ENCODE measurements around the gene PITPNC1. TPM values are rescaled to one million over a fixed set of nuclear protein-coding genes. Genes with fewer than 3 reads are reported as not detected.
"Not testable (repeated sequence)": the region's sequence is repeated elsewhere in the genome, so short reads cannot be mapped to it uniquely, and the experiment has no call there.

Gene PITPNC1
- total RNA-seq, 2 donors from 2014 or later = 73.9 to 81.9 TPM

- Mint-ChIP-seq H3K27me3 (no peaks in the 10 kb centered on the region), H3K27ac (peak overlapping the region; percentile 77 to 85), H3K9me3 (no peaks in the 10 kb centered on the region), H3K36me3 (peaks cover 7% of the 10 kb centered on the region), H3K4me3 (peak overlapping the region; percentile 92), H3K4me1 (ENCODE audit: low read depth in 2 of 2) (peaks cover 32 to 38% of the 10 kb centered on the region in 2 donors)
- ATAC-seq (peak; percentile 16 to 37), DNase-seq (ENCODE audit: low spot score) (peak; percentile 69)
Observed at GRCh38 chr17:67377488-67378453, 690 bp downstream of the PITPNC1 start.

DNA sequence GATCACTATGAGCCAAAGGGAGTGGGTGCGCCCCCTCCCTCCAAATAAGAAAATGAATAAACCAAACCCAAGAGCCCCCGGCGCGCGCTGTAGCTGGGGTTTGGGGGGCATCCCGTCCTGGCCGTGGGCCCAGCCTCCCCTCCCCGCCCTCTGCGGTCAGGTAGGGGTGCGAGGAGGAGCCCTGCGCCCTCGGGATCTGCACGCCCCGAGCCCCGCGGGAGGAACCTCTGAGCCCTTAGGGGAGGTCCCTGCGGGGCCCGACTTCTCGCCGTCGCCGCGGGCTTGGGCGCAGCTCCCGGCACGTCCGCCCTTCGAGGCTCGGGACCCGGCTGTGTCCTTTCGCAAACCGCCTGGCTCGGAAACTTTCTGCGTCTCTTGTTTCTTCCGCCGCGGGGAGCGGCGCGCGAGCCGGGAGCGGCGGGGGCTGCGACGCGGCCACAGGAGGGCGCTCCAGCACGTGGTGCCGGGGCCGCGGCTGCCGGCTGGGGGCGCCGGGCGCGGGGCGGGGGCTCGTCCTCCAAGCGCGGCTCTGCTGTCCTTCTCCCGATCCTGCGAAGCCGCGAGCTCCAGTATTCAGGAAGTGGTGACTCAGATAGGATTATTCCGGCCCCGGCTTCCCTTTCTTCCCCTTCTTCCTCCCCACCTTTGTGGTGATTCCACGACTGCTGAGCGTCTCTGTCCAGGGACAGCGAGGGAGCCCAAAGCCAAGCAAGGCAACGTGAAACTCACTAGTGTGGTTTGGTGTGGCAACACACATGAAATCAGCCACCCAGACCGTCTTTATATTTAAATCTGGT, 1.6 kb downstream of the PITPNC1 start:
- DNase-seq (ENCODE audit: low spot score) = peak; percentile 85
- Mint-ChIP-seq H3K4me1 (ENCODE audit: low read depth in 2 of 2) (peaks cover 36 to 38% of the 10 kb centered on the region in 2 donors), H3K27ac (peak overlapping the region; percentile 77 to 81), H3K27me3 (no peaks in the 10 kb centered on the region), H3K36me3 (peaks cover 7% of the 10 kb centered on the region), H3K9me3 (no peaks in the 10 kb centered on the region), H3K4me3 (peak overlapping the region; percentile 92)
- peak; percentile 56 to 71 for ATAC-seq

DNA sequence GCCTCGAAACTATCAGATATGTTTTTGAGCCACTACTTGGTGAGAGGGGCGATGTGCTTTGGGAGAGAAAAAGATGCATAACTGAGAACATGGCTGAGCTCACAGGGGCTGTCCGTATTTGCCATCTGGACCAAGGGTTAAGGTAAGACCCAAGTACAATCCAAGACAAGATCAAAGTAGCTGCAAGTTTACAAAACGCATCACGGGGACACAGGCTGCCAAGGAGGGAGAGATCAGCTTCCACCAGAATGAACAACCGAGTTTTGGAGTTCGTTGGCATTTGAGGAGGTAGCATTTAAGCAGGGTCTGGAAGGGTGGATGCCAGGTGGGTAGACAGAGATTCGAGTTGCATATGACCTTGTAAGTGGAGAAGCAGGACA, 2.2 kb downstream of the PITPNC1 start:
- H3K4me3 Mint-ChIP-seq = peak overlapping the region; percentile 92
- H3K9me3 Mint-ChIP-seq = no peaks in the 10 kb centered on the region
- DNase-seq (ENCODE audit: low spot score) = no peak
- H3K36me3 Mint-ChIP-seq = peaks cover 7% of the 10 kb centered on the region
- H3K27ac Mint-ChIP-seq = peak overlapping the region; percentile 77 to 81
- no peaks in the 10 kb centered on the region for H3K27me3 Mint-ChIP-seq
- peaks cover 36 to 37% of the 10 kb centered on the region in 2 donors for H3K4me1 Mint-ChIP-seq (ENCODE audit: low read depth in 2 of 2)
- ATAC-seq = no peak

- H3K36me3 Mint-ChIP-seq = peaks cover 7% of the 10 kb centered on the region
- H3K4me1 Mint-ChIP-seq (ENCODE audit: low read depth in 2 of 2) = peaks cover 29 to 36% of the 10 kb centered on the region in 2 donors
- peak overlapping the region; percentile 77 to 88 for H3K27ac Mint-ChIP-seq
- no peak for DNase-seq (ENCODE audit: low spot score)
- peak overlapping the region; percentile 63 for H3K4me3 Mint-ChIP-seq
- no peaks in the 10 kb centered on the region for H3K27me3 Mint-ChIP-seq
- H3K9me3 Mint-ChIP-seq = no peaks in the 10 kb centered on the region
- ATAC-seq = no peak
Observed at GRCh38 chr17:67381929-67382257, 4.8 kb downstream of the PITPNC1 start.

GRCh38 chr17:67385122-67385988, 8.3 kb downstream of the PITPNC1 start:
- Mint-ChIP-seq H3K9me3 (no peaks in the 10 kb centered on the region), H3K36me3 (no peaks in the 10 kb centered on the region), H3K4me3 (no peak overlapping the region), H3K27me3 (no peaks in the 10 kb centered on the region), H3K27ac (peak overlapping the region in 1 of 2 donors; percentile 98), H3K4me1 (ENCODE audit: low read depth in 2 of 2) (peaks cover 41 to 49% of the 10 kb centered on the region in 2 donors)
- ATAC-seq (no peak), DNase-seq (ENCODE audit: low spot score) (no peak)

DNA sequence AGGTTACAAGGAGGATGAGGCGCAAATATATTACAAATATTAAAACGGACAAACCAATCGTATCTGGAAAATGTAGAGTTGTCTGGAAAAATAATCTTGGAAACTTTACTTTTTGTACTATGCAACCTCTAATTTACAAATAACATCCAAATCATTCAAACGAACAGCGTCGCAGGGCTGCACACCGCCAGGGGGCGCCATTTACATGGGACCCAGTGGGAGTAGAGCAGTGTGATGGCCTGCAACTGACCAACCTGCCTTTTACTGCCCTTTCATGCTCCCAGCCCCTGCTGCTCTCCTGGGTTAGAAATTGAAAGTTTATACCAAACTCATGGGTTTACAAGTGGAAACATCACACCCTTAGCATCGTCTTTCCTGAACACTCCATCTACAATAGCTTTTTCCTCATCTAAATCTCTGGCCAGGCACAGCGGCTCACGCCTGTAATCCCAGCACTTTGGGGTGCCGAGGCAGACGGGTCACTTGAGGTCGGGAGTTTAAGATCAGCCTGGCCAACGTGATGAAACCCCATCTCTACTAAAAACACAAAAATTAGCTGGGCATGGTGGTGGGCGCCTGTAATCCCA, 10.0 kb downstream of the PITPNC1 start:
- H3K4me1 Mint-ChIP-seq (ENCODE audit: low read depth in 2 of 2) = peaks cover 51 to 57% of the 10 kb centered on the region in 2 donors
- H3K9me3 Mint-ChIP-seq = no peaks in the 10 kb centered on the region
- ATAC-seq (no peak), DNase-seq (ENCODE audit: low spot score) (peak; percentile 85)
- H3K27me3 Mint-ChIP-seq = no peaks in the 10 kb centered on the region
- H3K36me3 Mint-ChIP-seq = no peaks in the 10 kb centered on the region
- H3K27ac Mint-ChIP-seq = peak overlapping the region; percentile 95 to 98
- peak overlapping the region; percentile 65 for H3K4me3 Mint-ChIP-seq

DNA sequence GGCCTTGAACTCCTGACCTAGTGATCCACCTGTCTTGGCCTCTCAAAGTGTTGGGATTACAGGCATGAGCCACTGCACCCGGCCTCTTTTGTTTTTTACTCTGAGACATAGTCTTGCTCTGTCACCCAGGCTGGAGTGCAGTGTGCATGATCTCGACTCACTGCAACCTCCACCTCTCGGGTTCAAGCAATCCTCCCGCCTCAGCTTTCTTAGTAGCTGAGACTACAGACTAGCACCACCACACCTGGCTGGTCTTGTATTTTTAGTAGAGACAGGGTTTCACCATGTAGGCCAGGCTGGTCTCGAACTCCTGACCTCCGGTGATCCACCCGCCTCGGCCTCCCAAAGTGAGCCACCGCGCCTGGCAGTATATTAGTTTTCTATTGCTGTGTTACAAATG, 11.5 kb downstream of the PITPNC1 start:
- not testable (repeated sequence) for H3K27me3 Mint-ChIP-seq; DNase-seq (ENCODE audit: low spot score); ATAC-seq; H3K36me3 Mint-ChIP-seq; H3K9me3 Mint-ChIP-seq; H3K4me3 Mint-ChIP-seq
- peak overlapping the region; percentile 95 to 98 for H3K27ac Mint-ChIP-seq
- H3K4me1 Mint-ChIP-seq (ENCODE audit: low read depth in 2 of 2) = peaks cover 56 to 57% of the 10 kb centered on the region in 2 donors

DNA sequence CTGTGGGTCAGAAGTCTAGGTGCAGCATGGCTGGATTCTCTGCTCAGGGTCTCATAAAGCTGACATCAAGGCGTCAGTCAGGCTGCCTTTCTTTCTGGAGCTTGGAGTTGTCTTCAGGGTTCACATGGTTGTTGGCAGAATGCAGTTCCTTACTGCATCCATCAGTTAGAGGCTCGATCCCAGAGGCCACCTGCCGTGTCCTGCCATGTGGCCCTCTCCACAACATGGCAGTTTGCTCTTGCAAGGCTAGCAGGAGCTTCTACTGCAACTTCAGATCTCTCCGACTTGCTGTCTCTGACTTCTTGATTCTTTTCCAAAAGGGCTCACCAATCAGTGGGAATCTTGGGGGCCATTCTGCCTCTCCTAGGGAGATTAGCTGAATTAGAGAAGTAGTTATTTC, 11.9 kb downstream of the PITPNC1 start:
- Mint-ChIP-seq H3K4me3 (peak overlapping the region; percentile 83), H3K9me3 (no peaks in the 10 kb centered on the region), H3K27me3 (no peaks in the 10 kb centered on the region), H3K4me1 (ENCODE audit: low read depth in 2 of 2) (peaks cover 55 to 62% of the 10 kb centered on the region in 2 donors), H3K27ac (peak overlapping the region; percentile 95 to 98), H3K36me3 (no peaks in the 10 kb centered on the region)
- no peak for DNase-seq (ENCODE audit: low spot score)
- no peak for ATAC-seq

GRCh38 chr17:67390006-67390645, 13.0 kb downstream of the PITPNC1 start:
- Mint-ChIP-seq H3K4me3 (peak overlapping the region; percentile 83), H3K4me1 (ENCODE audit: low read depth in 2 of 2) (peaks cover 61 to 73% of the 10 kb centered on the region in 2 donors), H3K27me3 (no peaks in the 10 kb centered on the region), H3K9me3 (no peaks in the 10 kb centered on the region), H3K27ac (peak overlapping the region; percentile 95 to 98), H3K36me3 (no peaks in the 10 kb centered on the region)
- DNase-seq (ENCODE audit: low spot score) = no peak
- ATAC-seq = no peak

GRCh38 chr17:67390646-67391361, 13.7 kb downstream of the PITPNC1 start:
- no peaks in the 10 kb centered on the region for H3K9me3 Mint-ChIP-seq
- peak overlapping the region; percentile 83 for H3K4me3 Mint-ChIP-seq
- no peaks in the 10 kb centered on the region for H3K27me3 Mint-ChIP-seq
- DNase-seq (ENCODE audit: low spot score) (peak; percentile 91), ATAC-seq (peak; percentile 97 to 98)
- no peaks in the 10 kb centered on the region for H3K36me3 Mint-ChIP-seq
- peak overlapping the region; percentile 95 to 98 for H3K27ac Mint-ChIP-seq
- H3K4me1 Mint-ChIP-seq (ENCODE audit: low read depth in 2 of 2) = peaks cover 58 to 74% of the 10 kb centered on the region in 2 donors

DNA sequence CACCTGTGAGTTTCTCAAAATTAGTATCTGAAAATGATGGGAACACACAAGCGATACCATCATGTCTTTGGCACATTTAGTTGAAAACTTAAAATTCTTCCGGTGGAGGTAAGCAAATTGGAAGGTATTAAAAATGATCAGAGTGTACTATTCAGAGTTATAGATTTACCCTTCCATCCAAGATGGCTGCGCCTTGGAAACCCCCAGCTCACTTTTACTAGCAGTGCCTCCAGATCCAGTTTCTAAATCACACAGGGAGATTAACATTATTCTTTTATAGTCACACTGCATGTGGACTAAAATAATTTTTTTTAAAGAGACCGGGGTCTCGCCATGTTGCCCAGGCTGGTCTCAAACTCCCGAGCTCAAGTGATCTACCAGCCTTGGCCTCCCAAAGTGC, 15.0 kb downstream of the PITPNC1 start:
- no peak for DNase-seq (ENCODE audit: low spot score)
- Mint-ChIP-seq H3K4me1 (ENCODE audit: low read depth in 2 of 2) (peaks cover 49 to 65% of the 10 kb centered on the region in 2 donors), H3K9me3 (no peaks in the 10 kb centered on the region), H3K36me3 (no peaks in the 10 kb centered on the region), H3K27me3 (no peaks in the 10 kb centered on the region), H3K27ac (peak overlapping the region; percentile 95 to 98), H3K4me3 (peak overlapping the region; percentile 65)
- ATAC-seq = no peak

DNA sequence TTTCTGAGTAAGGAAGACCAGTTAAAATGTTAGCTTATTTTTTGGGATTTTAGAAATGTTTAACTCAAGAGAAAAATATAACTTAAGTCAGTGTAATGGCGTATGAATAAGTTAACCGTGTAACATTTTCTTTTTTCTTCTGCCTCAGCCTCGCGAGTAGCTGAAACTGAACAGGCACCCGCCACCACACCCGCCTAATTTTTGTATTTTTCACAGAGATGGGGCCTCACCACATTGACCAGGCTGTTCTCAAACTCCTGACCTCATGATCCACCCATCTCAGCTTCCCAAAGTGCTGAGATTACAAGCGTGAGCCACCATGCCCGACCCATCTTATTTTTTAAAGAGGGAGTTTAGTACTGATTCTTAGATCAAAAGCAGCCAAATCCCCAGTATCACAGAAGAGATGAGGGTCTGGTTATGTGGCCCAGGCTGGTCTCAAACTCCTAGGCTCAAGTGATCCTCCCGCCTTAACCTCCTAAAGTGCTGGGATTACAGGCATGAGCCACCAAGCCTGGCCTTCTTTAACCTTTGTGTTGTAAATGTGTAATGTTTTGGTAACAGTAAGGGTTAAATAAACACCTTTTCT, 16.8 kb downstream of the PITPNC1 start:
- DNase-seq (ENCODE audit: low spot score) (no peak), ATAC-seq (no peak)
- Mint-ChIP-seq H3K9me3 (no peaks in the 10 kb centered on the region), H3K4me1 (ENCODE audit: low read depth in 2 of 2) (peaks cover 40 to 64% of the 10 kb centered on the region in 2 donors), H3K36me3 (peaks cover 4% of the 10 kb centered on the region), H3K27me3 (no peaks in the 10 kb centered on the region), H3K4me3 (peak overlapping the region; percentile 79), H3K27ac (peak overlapping the region; percentile 95 to 98)
